HG03280 (cell line): Measurements from ENCODE around the gene WDR75.

Experiments
- ATAC-seq: cut with Tn5 transposase; IDR thresholded peaks from one replicate; pipeline ENCODE4 v1.9.1; 2021; ENCODE audit warnings: mild to moderate bottlenecking, moderate library complexity; ENCODE audit not compliant: unreplicated experiment

Gene WDR75

DNA sequence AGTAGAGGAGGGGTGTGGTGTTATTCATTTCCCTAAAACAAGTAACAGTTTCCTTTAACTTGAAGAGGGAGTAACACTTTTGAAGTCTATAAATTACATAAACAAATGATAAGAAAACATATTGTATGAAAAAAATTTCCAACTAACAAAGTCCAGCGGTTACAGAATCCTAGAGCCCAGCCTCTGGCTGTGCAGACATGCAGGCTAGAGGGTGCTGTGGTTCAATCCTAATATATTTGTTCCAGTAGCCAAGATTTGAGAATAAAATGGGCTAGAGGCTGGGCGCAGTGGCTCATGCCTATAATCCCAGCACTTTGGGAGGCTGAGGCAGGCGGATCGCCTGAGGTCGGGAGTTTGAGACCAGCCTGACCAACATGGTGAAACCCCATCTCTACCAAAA is 56.9 kb downstream of the WDR75 start:
- ATAC-seq = no peak

- ATAC-seq = no peak
Observed at GRCh38 chr2:189499137-189499536, 57.9 kb downstream of the WDR75 start.

DNA sequence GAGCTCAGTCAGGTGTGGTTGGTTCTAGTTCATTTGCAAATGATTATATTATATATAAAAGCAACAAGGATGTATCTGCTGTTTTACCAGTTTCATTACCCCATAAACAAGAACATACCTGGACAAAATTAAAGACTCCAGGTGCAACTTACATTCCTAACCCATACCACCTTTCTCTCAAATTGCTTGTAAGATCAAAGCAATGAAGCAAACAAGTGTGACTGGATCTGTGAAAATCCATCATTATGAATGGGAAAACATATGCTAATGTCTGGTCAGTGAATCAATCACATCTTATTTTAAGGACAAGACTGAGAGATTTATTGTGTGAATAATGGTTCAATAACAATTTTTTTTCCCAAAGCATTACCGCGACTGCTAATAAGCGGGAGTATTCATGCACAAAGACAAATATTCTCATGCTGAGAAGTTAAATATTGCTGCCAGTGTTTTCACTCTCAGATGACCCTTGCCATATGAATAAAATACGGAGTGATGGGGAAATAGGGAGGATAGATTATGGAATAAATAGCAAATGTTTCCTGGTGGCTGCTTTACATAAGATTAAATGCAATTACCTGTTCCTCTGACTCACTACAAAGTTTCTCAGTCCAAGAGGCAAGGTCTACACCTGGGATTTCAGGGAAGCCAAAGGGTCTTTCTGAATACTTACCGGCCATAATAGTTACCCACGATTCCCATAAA is 59.3 kb downstream of the WDR75 start:
- ATAC-seq = no peak

GRCh38 chr2:189501487-189501886 is 60.2 kb downstream of the WDR75 start:
- no peak for ATAC-seq

DNA sequence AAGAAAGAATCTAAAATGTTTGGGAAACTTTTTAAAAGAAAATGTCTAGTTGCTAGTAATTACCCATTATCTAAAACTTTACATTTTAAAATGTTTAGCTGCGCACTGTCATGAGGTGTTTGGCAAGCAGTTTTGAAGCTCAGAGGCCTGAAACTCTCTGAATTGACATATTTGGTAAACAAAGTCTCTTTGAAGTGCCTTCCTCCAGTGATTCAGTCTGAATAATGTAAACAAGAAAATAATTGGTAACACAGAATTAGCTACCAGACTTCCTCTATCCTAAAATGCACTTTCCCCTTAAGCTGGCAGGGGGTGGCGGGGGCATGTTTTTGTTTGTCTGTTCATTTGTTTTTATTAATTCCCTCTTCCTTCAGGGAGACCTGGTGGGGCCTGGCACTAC is 61.4 kb downstream of the WDR75 start:
- no peak for ATAC-seq

- no peak for ATAC-seq
Observed at GRCh38 chr2:189504238-189504637, 63.0 kb downstream of the WDR75 start.

DNA sequence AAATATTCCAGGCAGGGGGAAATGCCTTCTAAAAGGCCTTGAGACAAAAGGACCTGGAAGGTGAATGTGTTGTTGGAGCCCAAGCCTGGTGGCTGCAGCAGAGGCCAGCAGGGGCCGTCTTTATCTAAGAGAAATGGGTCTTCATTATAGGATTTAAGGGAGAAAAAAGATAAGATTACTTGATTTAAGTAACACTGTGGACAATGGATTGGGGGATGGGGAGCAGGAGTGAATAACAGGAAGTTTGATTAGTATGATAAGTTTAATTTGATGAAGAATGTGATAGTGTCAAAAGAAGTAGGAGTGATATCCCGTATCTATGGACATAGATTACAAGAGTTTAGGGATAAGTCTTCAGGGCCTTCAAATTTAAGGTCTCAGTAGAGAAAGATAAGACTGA is 64.2 kb downstream of the WDR75 start:
- ATAC-seq = no peak

- ATAC-seq = no peak
Observed at GRCh38 chr2:189506514-189506976, 65.3 kb downstream of the WDR75 start.

DNA sequence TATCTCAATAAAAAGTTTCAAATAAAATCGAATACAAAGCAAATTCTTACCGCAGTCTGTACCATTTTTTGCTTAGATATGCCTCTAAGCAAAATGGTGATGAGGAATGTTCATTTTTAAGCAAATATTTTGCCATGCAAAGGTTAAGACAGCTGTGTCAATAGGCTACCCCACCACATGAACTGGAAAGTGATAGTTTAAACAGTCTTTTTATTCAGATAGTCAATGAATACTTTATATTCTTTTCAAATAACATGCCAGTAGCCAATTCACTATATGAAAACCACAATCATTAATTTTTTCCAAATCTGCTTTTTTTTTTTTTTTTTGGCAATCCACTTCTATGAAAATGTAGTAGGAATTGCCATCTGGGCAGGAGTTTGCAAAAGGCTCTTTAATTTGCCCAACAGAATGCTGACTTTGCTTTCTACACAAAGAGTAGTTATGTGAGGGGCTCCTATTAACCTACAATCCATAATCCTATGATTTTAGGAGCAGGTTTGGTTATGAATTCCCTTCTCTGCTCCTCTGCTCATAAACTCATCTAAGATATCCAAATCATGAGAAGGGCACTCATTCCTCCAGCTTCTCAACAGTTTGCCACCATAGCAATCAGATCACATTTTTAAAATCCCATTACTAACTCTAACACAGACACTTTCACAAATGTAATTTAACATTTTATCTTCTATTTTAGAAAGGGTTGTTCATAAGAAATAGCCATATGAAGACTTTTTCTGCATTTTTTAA is 70.1 kb downstream of the WDR75 start:
- no peak for ATAC-seq

GRCh38 chr2:189511960-189512319 is 70.7 kb downstream of the WDR75 start:
- no peak for ATAC-seq

- no peak for ATAC-seq
Observed at GRCh38 chr2:189512879-189513278, 71.6 kb downstream of the WDR75 start.

GRCh38 chr2:189514104-189514503 is 72.8 kb downstream of the WDR75 start:
- ATAC-seq = no peak

DNA sequence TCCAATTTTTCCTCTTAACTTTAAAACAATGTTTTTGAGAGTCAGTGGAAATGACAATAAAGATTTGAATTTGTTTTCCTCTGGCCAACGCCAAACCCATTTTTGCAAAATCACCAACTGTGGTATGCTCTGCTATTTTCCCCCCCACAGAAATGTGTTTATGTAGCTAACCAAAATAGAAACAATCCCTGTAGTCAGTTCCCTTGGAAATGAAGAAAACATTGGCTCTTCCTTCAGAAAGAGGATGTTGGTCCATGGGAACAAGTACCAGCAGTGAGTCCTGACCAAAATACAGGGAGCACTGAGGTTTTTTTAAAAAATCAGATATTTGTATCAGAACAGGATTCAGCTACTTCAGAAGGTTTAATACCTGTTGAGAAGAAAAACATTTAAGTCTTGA is 74.0 kb downstream of the WDR75 start:
- ATAC-seq = no peak

DNA sequence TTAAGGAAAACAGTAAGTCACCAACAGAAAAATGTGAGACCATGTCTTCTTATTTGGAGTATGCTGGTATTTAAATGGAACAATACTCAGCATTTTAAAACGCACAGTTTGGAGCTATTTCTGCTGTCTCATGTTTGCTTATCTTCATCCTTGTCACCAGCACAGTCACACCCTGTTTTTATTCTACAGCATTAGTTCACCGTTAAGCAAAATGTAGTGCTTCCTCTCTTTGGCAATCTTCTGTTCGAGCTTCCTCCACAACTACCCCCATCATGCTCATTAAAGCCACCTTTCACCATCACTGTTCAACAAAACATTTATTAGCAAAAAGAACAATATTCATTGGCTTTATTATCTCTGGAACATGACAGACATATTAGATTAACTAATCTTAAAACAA is 75.3 kb downstream of the WDR75 start:
- no peak for ATAC-seq

- no peak for ATAC-seq
Observed at GRCh38 chr2:189517847-189518535, 76.7 kb downstream of the WDR75 start.

- no peak for ATAC-seq
Observed at GRCh38 chr2:189519631-189520387, 78.5 kb downstream of the WDR75 start.

DNA sequence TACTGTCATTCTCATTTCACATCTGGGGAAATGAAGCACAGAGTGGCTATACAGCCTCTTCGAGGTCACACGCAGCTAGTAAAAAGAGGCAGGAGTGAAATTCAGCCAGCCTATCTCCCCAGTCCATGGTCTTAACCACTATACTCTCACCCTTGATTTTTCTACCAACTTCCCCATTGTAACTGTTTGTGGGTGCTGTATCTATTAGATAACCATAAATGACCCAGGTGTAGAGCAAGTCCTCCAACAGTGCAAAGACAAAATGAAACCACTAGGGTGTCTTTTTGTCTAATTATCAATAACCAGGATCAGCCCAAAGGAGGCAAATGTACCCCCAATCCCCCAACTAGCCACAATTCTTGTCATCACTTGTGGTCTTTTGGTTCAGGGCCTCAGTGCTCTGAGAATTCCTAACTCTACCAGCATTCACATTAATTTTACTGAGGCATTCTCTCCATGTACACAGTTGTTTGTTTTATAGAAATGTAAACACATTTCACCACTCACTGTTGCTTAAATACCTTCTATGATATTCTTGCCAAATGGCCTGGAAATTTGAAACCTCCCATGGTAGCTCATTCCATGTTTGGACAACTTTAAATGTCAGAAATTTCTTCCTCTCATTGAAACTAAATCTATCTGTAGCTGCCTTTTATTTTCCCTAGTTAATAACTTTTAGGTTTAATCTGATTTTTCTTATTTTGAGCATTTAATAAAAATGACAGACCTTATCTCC is 80.6 kb downstream of the WDR75 start:
- ATAC-seq = peak; percentile 56

- no peak for ATAC-seq
Observed at GRCh38 chr2:189522435-189523151, 81.3 kb downstream of the WDR75 start.

- ATAC-seq = no peak
Observed at GRCh38 chr2:189524746-189525145, 83.5 kb downstream of the WDR75 start.
